Measurements from ENCODE around the gene UNC13C.

Gene UNC13C

DNA sequence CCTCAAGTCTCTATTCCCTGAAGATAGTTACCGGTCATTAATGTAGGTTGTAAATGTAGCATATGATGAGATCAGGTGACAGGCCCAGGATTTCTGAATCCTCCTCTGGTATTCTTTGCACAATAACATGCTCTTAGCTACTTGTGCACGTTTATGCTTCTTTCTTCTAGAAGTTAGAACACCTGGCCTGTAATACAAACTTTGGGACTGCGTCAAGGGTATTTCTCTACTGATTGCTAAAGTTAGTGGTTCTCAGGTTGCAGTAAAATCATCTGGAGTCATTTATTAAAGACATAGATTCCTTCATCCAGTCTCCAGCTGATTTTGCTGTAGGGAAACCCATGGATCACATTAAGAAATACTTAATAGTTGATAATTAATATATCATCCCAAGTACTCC, 48.0 kb downstream of the UNC13C start:
- FAIRE-seq: no peak

- FAIRE-seq: no peak
Measured at GRCh38 chr15:54026891-54027290, 48.6 kb downstream of the UNC13C start.

- no peak for FAIRE-seq
Measured at GRCh38 chr15:54029081-54029480, 50.8 kb downstream of the UNC13C start.

DNA sequence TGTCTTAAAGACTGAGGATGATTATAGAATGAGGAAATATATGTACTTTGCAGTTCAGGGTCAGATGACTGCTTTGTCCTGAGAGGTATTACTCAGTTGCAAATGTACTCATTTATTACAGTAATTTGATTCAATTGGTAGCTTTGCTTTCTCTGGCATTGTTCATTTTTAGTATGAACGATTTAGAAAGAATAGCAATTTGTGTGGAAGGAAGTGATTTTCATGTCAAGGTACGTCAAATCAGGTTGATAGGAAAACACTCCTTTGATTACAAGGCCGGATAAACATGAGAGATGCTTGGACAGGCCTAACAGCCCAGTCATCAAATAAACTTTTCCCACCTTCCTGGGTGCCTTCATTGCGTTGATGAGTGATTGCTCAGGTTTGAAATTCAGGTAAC, 53.8 kb downstream of the UNC13C start:
- FAIRE-seq: no peak

GRCh38 chr15:54033356-54033860, 55.2 kb downstream of the UNC13C start:
- no peak for FAIRE-seq

DNA sequence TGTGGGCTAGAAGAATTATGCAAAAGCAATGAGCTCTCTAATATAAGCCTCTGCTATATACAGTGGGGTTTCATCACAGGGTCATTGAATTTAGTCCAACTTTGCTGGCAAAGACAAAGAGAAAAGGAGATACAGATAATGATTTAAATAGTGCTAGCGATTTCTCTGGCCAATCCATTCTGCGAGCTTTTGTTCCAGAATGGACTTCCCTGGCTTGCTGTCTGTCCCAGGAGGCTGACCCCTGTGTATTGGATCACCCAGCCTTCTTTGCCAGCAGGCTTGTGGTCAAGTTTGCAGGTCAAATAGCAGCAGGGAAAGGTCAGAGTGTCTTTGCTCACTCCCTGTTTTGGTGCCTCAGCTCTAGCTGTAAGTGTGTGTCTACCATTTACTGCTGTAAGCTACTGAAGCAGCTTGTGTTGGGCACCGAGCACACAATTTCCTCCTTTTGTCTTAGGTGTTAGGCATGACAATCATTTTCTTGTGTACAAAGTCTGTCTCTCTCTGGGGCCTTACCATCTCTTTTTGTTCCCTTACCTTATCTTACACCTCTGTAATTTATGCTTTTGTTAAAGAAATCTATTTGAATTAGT, 55.7 kb downstream of the UNC13C start:
- FAIRE-seq: no peak

- FAIRE-seq: no peak
Measured at GRCh38 chr15:54035616-54036015, 57.4 kb downstream of the UNC13C start.

- no peak for FAIRE-seq
Measured at GRCh38 chr15:54045397-54045796, 67.2 kb downstream of the UNC13C start.

- FAIRE-seq: no peak
Measured at GRCh38 chr15:54046093-54046492, 67.9 kb downstream of the UNC13C start.

DNA sequence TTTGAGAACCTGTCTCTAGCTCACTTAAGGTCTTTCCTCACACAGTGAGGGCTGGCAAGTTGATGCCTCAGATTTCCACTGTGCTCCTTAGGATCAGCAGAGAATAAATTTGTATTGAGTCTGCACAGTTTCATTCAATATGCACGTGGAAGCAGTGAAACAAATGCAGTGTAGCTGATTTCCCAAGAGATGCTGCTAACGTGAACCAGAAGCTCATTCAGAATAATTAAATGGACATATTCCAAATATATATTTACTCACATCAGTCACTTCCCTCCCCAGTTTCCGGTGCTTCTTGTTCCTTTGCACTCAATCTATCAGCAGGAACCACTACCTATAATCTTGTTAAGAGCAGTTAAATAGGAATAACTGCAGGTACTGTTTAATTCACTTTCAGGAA, 86.1 kb downstream of the UNC13C start:
- FAIRE-seq: no peak

DNA sequence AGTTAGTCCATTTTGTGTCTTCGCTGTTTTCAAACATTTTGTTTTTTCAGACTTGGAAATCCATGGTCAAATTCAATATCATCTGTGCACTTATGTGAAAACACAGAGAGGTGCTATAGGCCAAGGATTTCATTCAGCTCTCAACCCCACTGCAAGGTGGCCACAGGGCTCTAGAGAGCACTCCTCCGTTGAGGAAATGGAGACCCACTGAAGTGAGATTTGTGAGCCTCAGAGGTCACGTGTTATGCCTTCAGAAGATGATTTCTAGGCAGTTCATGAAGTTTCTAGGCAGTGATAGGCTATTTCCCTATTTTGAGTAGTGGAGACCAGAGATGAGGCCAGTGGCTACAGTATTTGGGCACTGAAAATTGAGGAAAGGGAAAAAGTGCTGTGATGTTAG, 88.2 kb downstream of the UNC13C start:
- no peak for FAIRE-seq

DNA sequence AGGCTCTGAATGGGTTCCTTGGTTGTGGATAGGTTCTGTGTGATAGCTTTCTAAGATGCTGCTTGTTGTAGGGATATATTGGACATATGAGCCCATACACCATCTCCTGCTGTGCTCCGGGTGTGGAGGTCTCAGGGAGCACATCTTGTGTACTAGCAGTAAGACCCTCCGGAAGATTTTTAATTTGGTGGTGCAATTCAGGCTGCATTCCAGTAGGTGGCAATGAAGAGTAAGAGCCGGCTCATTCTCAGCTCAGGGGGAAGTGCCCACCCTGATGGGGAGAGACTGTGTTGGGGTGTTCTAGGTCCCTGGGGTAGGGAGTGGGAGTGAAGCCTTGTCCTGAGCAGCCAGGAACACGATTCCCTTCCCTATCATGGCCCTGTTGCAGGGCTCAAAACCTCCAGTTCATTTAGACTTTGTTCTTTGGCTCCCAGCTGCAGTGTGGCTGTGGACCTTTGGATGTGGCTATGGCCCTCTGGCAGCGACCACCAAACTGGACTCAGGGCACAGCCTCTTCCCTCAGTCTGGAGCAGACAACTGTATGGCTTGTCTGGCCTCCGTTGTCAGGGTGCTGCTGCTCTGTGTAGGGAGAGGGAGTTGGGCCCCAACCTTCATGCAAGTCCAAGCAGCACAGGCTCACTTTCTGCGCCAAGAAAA, 104.7 kb downstream of the UNC13C start:
- no peak for FAIRE-seq

DNA sequence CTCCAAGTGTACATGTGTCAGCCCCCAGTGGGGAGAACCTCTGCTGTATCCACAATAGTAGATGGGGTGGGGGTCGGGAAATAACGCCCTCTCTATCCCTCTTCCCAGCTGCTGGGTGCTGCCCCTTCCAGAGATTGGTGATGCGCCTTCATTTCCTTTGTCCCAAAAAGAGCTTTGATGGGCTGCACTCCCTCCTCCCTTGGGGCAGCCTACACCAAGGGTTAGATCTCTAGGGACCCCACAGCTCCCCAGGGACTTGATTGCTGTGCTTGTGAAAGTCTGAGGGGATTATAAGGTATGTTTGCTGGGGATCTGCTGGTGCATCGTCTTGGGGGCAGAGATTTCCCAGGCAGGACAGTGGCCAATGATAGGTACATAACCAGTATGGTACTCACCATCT, 105.3 kb downstream of the UNC13C start:
- no peak for FAIRE-seq

GRCh38 chr15:54083991-54084390, 105.8 kb downstream of the UNC13C start:
- FAIRE-seq: no peak

- no peak for FAIRE-seq
Measured at GRCh38 chr15:54088837-54089236, 110.6 kb downstream of the UNC13C start.

DNA sequence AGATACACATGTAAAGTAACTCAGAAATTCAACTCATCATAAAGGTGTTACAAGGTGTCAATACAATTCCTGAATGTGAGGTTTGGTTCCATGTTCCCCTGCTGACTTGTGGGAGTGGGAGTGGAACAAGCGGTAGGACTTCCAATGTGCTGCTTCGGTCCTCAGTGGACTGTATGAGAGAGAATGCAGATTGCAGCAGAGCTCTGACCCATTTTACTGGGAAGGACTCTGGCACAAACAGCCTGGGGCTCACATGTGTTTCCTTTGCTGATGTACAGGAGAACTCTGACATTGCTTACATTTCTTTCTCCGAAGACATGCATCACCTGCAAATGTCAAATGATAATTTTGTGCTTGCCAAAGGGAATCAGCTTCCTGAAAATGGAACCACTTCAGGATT, 111.5 kb downstream of the UNC13C start:
- FAIRE-seq: no peak

GRCh38 chr15:54091651-54092050, 113.4 kb downstream of the UNC13C start:
- no peak for FAIRE-seq

- FAIRE-seq: no peak
Measured at GRCh38 chr15:54094661-54095060, 116.4 kb downstream of the UNC13C start.

GRCh38 chr15:54097019-54097418, 118.8 kb downstream of the UNC13C start:
- FAIRE-seq: no peak

DNA sequence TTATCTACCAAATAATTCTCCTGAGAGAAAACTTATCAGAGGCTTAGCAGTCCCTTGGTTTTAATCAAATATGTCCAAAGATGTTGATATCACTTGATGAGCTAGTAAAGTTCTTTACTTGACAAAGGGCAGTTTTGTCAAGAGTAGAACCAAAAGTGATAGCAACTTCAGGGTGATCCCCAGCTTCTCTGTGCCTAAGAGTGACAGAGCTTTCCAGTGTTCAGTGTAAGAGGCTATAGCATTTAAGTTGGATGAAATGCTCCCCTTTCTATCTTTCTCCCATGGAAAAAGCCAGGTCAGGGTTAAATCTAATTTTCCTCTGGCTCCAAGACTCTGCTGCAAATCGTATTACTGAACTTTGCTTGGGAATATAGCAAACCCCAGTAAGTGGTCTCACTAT, 120.8 kb downstream of the UNC13C start:
- FAIRE-seq: no peak

GRCh38 chr15:54101664-54102270, 123.5 kb downstream of the UNC13C start:
- no peak for FAIRE-seq

DNA sequence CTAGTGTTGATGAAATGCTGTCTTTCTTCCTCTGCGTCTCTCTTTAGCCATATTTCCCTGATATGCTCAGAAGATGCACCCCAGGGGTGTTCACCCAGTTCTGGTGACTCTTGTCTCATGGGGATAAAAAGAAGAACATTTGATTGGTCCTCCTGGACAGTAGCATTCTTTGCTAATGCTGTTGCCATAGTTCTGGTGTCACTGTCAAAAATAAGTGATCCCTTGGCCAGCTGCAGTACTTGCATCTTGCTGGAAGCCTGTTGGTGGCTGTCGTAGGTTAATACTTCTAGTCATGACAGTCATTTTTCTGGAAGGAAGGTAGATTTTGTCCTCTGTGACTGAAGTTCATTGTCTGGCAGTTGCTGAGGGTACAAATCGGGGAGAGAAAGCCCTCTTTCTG, 124.5 kb downstream of the UNC13C start:
- no peak for FAIRE-seq

DNA sequence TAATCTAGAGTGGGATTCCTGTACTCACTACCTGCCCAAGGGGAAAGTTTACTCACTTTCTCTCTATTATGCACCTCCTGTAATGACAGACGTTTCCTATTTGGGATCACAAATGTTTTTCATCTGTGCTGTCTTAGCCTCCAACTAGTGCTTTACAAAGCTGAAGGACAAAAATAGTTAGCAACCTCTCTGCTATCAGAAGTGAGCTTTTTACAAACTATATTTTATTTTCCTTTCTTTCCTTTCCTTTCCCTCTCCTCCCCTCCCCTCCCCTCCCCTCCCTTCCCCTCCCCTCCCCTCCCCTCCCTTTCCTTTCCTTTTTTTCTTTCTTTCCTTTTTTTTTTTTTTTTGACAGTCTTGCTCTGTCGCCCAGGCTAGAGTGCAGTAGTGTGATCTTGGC, 130.8 kb downstream of the UNC13C start:
- no peak for FAIRE-seq

GRCh38 chr15:54119051-54119450, 140.8 kb downstream of the UNC13C start:
- FAIRE-seq: no peak

Measured in islet of Langerhans (tissue), 1 donor.